ENCODE measurements around the gene PROKR1.

GRCh38 chr2:68658266-68658665 lies 14.9 kb downstream of the PROKR1 start:
- TF ChIP-seq POLR2A (IDR thresholded peaks at IDR 0.05) = no peak
- TF ChIP-seq CTCF (IDR thresholded peaks at IDR 0.05) = no peak
